ENCODE measurements around the gene P4HA2. TPM values are rescaled to one million over a fixed set of nuclear protein-coding genes. Genes with fewer than 3 reads are reported as not detected.
A peak's percentile ranks its signal among the peaks of the same experiment; 100 is the strongest.
"Not testable (repeated sequence)": the region's sequence is repeated elsewhere in the genome, so short reads cannot be mapped to it uniquely, and the experiment has no call there.

The P4HA2 gene
- total RNA-seq, 1 donor from 2014 or later = 79.0 TPM

DNA sequence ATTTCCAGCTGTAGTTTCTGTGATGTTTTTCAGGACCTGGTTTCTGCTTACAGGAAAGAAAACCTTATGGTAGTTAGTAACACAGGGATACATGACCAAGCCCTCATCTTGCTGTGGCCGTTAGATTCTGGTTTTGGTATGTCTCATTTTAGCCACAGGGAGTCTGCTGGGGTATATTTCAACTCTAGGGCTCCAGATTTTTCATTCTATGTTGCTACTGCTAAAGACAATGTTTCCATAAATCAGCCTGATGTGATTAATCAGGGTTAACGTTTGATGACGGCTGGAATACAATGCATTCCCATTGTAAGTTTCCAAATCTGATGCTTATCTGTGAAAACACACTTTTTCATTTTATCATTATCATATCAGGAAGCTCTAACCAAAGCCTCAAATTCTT lies 48.2 kb downstream of the P4HA2 start:
- intact Hi-C loops (cut with DNase I) = no loop called here
- DNase-seq (no peak), ATAC-seq (no peak)
- H3K27me3 ChIP-seq = no peaks in the 10 kb centered on the region
- H3K36me3 ChIP-seq = no peaks in the 10 kb centered on the region
- H3K27ac ChIP-seq = no peak overlapping the region
- no peaks in the 10 kb centered on the region for H3K4me1 ChIP-seq
- TF ChIP-seq, protein P1, sequence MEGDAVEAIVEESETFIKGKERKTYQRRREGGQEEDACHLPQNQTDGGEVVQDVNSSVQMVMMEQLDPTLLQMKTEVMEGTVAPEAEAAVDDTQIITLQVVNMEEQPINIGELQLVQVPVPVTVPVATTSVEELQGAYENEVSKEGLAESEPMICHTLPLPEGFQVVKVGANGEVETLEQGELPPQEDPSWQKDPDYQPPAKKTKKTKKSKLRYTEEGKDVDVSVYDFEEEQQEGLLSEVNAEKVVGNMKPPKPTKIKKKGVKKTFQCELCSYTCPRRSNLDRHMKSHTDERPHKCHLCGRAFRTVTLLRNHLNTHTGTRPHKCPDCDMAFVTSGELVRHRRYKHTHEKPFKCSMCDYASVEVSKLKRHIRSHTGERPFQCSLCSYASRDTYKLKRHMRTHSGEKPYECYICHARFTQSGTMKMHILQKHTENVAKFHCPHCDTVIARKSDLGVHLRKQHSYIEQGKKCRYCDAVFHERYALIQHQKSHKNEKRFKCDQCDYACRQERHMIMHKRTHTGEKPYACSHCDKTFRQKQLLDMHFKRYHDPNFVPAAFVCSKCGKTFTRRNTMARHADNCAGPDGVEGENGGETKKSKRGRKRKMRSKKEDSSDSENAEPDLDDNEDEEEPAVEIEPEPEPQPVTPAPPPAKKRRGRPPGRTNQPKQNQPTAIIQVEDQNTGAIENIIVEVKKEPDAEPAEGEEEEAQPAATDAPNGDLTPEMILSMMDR (IDR thresholded peaks at IDR 0.05) = no peak
- H3K9me3 ChIP-seq = no peaks in the 10 kb centered on the region
- H3K4me3 ChIP-seq = no peak overlapping the region

DNA sequence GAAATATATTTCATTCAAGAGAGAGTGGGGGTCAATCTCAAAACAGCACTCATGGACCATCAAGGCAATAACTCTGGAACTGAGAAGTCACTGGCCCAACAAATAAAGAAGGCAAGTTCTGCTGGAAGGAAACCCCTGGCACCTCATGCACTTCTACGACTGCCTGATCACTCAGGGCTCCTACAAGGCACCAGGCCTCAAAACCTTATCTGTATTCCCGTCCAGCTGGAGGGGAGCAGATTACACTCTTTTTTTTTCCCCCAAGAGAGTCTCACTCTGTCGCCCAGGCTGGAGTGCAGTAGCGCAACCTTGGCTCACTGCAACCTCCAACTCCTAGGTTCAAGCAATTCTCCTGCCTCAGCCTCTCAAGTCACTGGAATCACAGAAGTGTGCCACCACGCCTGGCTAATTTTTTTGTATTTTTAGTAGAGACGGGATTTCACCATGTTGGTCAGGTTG lies 49.9 kb downstream of the P4HA2 start:
- DNase-seq (no peak), ATAC-seq (no peak)
- Histone ChIP-seq H3K36me3 (no peaks in the 10 kb centered on the region), H3K27ac (no peak overlapping the region), H3K9me3 (no peaks in the 10 kb centered on the region), H3K27me3 (no peaks in the 10 kb centered on the region), H3K4me3 (no peak overlapping the region), H3K4me1 (no peaks in the 10 kb centered on the region)
- TF ChIP-seq, protein P1 (IDR thresholded peaks at IDR 0.05) = no peak
- intact Hi-C loops (cut with DNase I) = no loop called here

- intact Hi-C loops (cut with DNase I) = no loop called here
- ATAC-seq = peak; percentile 43
- TF ChIP-seq, protein P1 (IDR thresholded peaks at IDR 0.05) = no peak
- H3K4me3 ChIP-seq = no peak overlapping the region
- no peaks in the 10 kb centered on the region for H3K36me3 ChIP-seq
- no peaks in the 10 kb centered on the region for H3K9me3 ChIP-seq
- H3K4me1 ChIP-seq = no peaks in the 10 kb centered on the region
- no peak overlapping the region for H3K27ac ChIP-seq
- H3K27me3 ChIP-seq = no peaks in the 10 kb centered on the region
- DNase-seq = no peak
Measured at GRCh38 chr5:132176987-132177386, 50.7 kb downstream of the P4HA2 start.

- intact Hi-C loops (cut with DNase I) = no loop called here
- Histone ChIP-seq H3K4me1 (no peaks in the 10 kb centered on the region), H3K27me3 (no peaks in the 10 kb centered on the region), H3K27ac (no peak overlapping the region), H3K4me3 (no peak overlapping the region), H3K36me3 (no peaks in the 10 kb centered on the region), H3K9me3 (no peaks in the 10 kb centered on the region)
- no peak for DNase-seq
- no peak for ATAC-seq
- TF ChIP-seq, protein P1 (IDR thresholded peaks at IDR 0.05) = no peak
Measured at GRCh38 chr5:132176521-132176945, 51.1 kb downstream of the P4HA2 start.

DNA sequence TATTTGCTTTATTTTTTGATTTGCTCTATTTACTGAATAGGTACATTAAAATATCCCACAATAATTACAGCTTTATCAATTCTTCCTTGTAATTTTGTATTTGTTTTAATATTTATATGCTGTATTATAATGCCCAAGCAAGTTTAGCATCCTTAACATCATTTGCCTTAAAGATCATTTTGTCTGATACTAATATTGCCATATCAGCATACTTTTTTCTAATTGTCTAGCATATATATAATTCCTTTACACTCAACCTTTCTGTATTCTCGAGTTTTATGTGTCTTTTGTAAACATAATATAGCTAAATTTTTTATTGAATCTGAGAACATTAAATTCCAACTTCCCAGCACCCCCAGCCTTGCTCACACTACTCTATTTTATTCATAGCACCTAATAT lies 64.7 kb downstream of the P4HA2 start:
- no peak overlapping the region for H3K27ac ChIP-seq

DNA sequence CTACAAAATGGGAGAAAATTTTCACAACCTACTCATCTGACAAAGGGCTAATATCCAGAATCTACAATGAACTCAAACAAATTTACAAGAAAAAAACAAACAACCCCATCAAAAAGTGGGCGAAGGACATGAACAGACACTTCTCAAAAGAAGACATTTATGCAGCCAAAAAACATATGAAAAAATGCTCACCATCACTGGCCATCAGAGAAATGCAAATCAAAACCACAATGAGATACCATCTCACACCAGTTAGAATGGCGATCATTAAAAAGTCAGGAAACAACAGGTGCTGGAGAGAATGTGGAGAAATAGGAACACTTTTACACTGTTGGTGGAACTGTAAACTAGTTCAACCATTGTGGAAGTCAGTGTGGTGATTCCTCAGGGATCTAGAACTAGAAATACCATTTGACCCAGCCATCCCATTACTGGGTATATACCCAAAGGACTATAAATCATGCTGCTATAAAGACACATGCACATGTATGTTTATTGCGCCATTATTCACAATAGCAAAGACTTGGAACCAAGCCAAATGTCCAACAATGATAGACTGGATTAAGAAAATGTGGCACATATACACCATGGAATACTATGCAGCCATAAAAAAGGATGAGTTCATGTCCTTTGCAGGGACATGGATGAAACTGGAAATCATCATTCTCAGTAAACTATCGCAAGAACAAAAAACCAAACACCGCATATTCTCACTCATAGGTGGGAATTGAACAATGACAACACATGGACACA lies 65.9 kb downstream of the P4HA2 start:
- H3K4me3 ChIP-seq; H3K4me1 ChIP-seq; H3K9me3 ChIP-seq; H3K36me3 ChIP-seq; ATAC-seq; DNase-seq; H3K27ac ChIP-seq; H3K27me3 ChIP-seq; intact Hi-C loops (cut with DNase I): not testable (repeated sequence)

More for the DNA sequence above, 64.7 kb downstream of the P4HA2 start:
- Histone ChIP-seq H3K36me3 (no peaks in the 10 kb centered on the region), H3K4me1 (no peaks in the 10 kb centered on the region), H3K27me3 (no peaks in the 10 kb centered on the region), H3K4me3 (no peak overlapping the region), H3K9me3 (no peaks in the 10 kb centered on the region)
- no peak for ATAC-seq
- DNase-seq = no peak
- TF ChIP-seq, protein P1 (IDR thresholded peaks at IDR 0.05) = no peak
- intact Hi-C loops (cut with DNase I) = no loop called here

Measured in upper lobe of right lung (tissue), 1 donor.